ENCODE data around the gene GRM2. TPM values are rescaled to one million over a fixed set of nuclear protein-coding genes. Genes with fewer than 3 reads are reported as not detected.
A peak's percentile ranks its signal among the peaks of the same experiment; 100 is the strongest.

The GRM2 gene
- total RNA-seq, 5 donors from 2014 or later (not counting 1 experiment from before 2014, with no cell fraction given) = 1.5 to 6.9 (median 2.2) TPM

DNA sequence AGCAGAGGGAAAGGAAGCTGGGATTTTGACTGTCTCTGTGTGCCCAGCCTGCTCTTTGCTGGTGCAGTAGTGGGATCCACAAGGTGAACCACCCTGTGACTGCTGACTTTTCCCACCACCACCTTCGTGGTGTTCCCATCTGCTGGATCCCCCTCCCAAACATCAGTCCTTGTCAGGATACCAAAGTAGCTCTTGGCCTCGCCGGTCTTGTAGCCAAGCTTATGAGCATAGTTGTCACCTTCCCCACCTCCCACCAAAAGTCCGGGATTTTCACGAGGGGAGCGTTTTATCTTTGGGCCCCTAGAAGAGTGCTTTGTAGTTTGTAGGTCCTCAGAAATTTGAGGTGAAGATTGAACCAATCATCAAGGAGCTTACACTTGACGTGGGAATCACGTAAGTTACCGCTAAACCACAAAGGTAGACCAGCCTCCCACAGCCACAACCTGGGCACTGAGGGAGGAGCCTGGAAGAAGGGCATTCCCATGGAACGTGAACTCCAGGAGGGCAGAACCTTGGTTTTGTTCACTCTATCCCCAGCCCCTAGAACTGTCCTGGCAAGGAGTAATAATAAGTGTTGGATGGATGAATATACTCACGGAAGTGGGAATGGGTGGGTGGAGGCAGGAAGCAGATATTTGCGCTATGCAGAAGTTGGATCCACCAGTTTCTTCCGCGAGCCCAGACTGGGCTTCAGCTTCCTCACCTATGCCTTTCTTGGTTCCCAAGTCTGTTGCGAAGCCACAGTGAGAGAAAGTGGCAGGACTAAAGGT lies 36.6 kb upstream of the GRM2 start:
- ATAC-seq (replicated peaks in 1 of 4) = peak in 1 of 4 experiments; percentile 25
- Mint-ChIP-seq H3K36me3 (peaks cover 4% of the 10 kb centered on the region), H3K4me1 (peaks cover 58 to 65% (median 64%) of the 10 kb centered on the region in 3 donors), H3K9me3 (no peaks in the 10 kb centered on the region), H3K27me3 (no peaks in the 10 kb centered on the region), H3K27ac (peak overlapping the region; percentile 77 to 84), H3K4me3 (peak overlapping the region; percentile 67 to 92 (median 88))
- Histone ChIP-seq H3K9me3 (no peaks in the 10 kb centered on the region), H3K4me3 (ENCODE audit: control insufficient read depth in 1 of 2, extremely low read depth in 1 of 2, low read length in 1 of 2) (peak overlapping the region; percentile 43 to 75), H3K36me3 (ENCODE audit: control insufficient read depth in 2 of 2, extremely low read depth in 1 of 2, insufficient read depth in 1 of 2, low read length in 1 of 2) (peaks cover 6 to 12% of the 10 kb centered on the region in 2 donors), H3K27ac (ENCODE audit: low read length) (peak overlapping the region; percentile 75), H3K27me3 (replicated peaks in 1 of 2; ENCODE audit: control insufficient read depth in 2 of 2, extremely low read depth in 1 of 2, insufficient read depth in 2 of 2, low read length in 1 of 2) (no peaks in the 10 kb centered on the region), H3K4me1 (ENCODE audit: control insufficient read depth in 1 of 2, extremely low read depth in 1 of 2, insufficient read depth in 2 of 2, low read length in 2 of 2) (peaks cover 20 to 57% of the 10 kb centered on the region in 2 experiments)
- CTCF ChIA-PET = interaction anchor here (0.6 to 3.1 kb wide), 15 partner anchors 8 to 271 kb away, joined by 3 to 33 read pairs (median 4); partner anchors contain the start of genes DCAF1 (in 1 of the 2) and RRP9 (in 1 of the 2)
- peak in 4 of 35 experiments; percentile 11 to 68 (median 30) for DNase-seq
- WGBS (ENCODE audit: insufficient coverage) = 17% methylated on average over 6 of the region's 15 CpGs
- POLR2A ChIA-PET = interaction anchor here (0.6 to 1.5 kb wide), 3 partner anchors 12 to 24 kb away, joined by 5 to 8 read pairs (median 7); no protein-coding TSS in a partner anchor

DNA sequence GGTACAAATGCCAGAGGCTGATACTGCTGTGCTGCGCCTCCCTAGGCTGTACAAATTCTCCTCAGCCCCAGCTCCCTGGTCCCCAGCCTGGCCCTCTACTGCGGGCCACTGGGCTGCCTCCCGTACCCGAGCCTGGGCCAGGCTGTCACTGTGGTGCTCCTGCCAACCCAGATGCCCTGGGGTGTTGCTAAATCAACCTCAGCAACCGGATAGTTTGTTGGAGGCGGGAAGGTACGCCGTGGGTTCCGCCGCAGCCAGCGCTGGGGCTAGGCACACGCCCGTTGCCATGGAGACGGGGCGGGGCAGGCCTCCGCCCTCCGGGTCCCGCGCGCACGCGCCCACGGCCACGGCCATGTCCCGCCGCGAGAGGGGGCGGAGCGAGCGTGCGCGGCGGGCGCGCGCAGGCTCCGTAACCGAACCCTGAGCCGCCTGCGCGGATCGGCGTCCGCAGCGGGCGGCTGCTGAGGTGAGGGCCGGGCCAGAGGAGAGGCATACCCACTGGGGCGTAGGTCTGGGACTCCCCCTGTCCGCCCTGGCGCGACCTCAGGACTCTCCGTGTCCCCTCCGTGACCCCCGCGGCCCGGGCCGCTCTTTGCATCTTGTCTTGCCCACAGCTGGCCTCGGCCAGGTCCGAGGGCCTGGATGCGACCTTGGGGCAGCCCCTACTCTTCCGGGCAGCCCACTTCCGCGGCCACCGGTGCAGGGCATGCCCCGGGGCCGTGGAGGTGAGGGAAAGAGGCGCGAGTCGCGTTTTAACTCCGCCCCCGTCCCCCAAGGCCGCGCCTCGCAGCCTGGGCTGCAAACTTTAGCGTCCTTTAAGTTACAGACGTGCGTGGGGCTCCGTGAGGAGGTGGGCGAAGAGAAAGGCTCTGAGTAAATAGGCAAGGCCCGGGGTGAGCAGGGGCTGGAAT lies 35.8 kb upstream of the GRM2 start, which contains the start of gene TEX264:
Gene TEX264 (plus strand): TSS at position 430 of the 911 bp plus-strand sequence. CDS start 3,053 bp downstream, outside the sequence.
- peak within 1 kb of the TSS; percentile 81 for H3K27ac ChIP-seq (ENCODE audit: low read length)
- Mint-ChIP-seq H3K4me1 (peaks cover 65 to 69% (median 68%) of the 10 kb centered on the region in 3 donors), H3K27me3 (no peaks in the 10 kb centered on the region), H3K36me3 (peaks cover 10% of the 10 kb centered on the region), H3K4me3 (peak within 1 kb of the TSS; percentile 83 to 92 (median 88)), H3K27ac (peak within 1 kb of the TSS; percentile 92 to 93), H3K9me3 (no peaks in the 10 kb centered on the region)
- H3K9me3 ChIP-seq = no peaks in the 10 kb centered on the region
- peaks cover 6 to 15% of the 10 kb centered on the region in 2 donors for H3K36me3 ChIP-seq (ENCODE audit: control insufficient read depth in 2 of 2, extremely low read depth in 1 of 2, insufficient read depth in 1 of 2, low read length in 1 of 2)
- ATAC-seq (replicated peaks in 1 of 4) = peak; percentile 80 to 85 (median 82)
- H3K4me1 ChIP-seq (ENCODE audit: control insufficient read depth in 1 of 2, extremely low read depth in 1 of 2, insufficient read depth in 2 of 2, low read length in 2 of 2) = peaks cover 20 to 66% of the 10 kb centered on the region in 2 experiments
- H3K27me3 ChIP-seq (replicated peaks in 1 of 2; ENCODE audit: control insufficient read depth in 2 of 2, extremely low read depth in 1 of 2, insufficient read depth in 2 of 2, low read length in 1 of 2) = no peaks in the 10 kb centered on the region
- POLR2A ChIA-PET = interaction anchor here (0.6 to 1.7 kb wide), 5 partner anchors 11 to 171 kb away, joined by 5 to 9 read pairs (median 7); partner anchors contain the start of gene DCAF1 (in 1 of the 2)
- under 1% methylated on average over 75 of the region's 81 CpGs for WGBS (ENCODE audit: insufficient coverage)
- CTCF ChIA-PET = interaction anchor here (0.5 to 3.1 kb wide), 12 partner anchors 9 to 1952 kb away, joined by 3 to 33 read pairs (median 7); partner anchors contain the start of gene DCAF1 (in 1 of the 2)
- H3K4me3 ChIP-seq (ENCODE audit: control insufficient read depth in 1 of 2, extremely low read depth in 1 of 2, low read length in 1 of 2) = peak within 1 kb of the TSS; percentile 75 to 89
- peak; percentile 87 to 99 (median 93) for DNase-seq

DNA sequence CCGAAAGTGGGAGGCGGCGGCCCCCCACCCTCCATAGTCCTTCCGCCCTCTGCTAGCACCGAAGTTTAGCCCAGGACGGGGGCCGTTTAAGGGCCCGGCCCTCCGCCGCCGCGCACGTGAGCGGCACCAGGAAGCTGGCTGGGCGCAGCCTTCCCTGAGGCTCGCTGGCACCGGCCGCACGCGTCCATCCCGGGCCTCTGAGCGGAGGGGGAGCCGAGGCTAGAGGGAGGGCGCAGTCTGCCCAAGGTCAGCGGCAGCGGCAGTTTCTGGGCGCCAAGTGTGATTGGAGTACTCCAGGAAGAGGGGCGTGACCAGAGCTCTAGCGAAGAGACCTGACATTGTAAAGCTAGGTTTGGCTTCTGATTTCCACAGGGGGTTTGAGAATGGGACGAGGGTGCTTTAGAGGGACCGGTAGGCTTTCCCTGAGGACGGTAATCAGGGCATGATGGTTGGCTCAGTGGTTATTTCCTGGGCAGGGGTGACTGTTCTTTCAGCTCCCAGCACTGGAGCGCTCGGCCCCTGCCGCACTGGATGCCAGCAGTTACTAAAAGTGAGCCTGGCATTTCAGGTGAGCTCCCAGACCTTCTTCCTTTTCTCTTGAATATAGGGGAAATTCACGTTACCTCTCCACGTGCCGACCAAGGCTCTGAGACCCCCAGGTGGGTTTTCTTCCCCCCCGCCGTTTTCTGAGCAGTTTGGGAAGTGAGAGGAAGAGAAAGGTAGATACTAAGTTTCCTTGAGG lies 35.0 kb upstream of the GRM2 start:
- peaks cover 73 to 77% (median 76%) of the 10 kb centered on the region in 3 donors for H3K4me1 Mint-ChIP-seq
- Histone ChIP-seq H3K36me3 (ENCODE audit: control insufficient read depth in 2 of 2, extremely low read depth in 1 of 2, insufficient read depth in 1 of 2, low read length in 1 of 2) (peaks cover 9 to 17% of the 10 kb centered on the region in 2 donors), H3K4me1 (ENCODE audit: control insufficient read depth in 1 of 2, extremely low read depth in 1 of 2, insufficient read depth in 2 of 2, low read length in 2 of 2) (peaks cover 23 to 73% of the 10 kb centered on the region in 2 experiments), H3K4me3 (ENCODE audit: control insufficient read depth in 1 of 2, extremely low read depth in 1 of 2, low read length in 1 of 2) (peak overlapping the region; percentile 75 to 89), H3K9me3 (no peaks in the 10 kb centered on the region), H3K27me3 (replicated peaks in 1 of 2; ENCODE audit: control insufficient read depth in 2 of 2, extremely low read depth in 1 of 2, insufficient read depth in 2 of 2, low read length in 1 of 2) (no peaks in the 10 kb centered on the region), H3K27ac (ENCODE audit: low read length) (peak overlapping the region; percentile 81)
- H3K36me3 Mint-ChIP-seq = peaks cover 13% of the 10 kb centered on the region
- H3K27ac Mint-ChIP-seq = peak overlapping the region; percentile 92 to 93
- POLR2A ChIA-PET = interaction anchor here in 1 of 2 donors (0.5 to 1.7 kb wide), 4 partner anchors 10 to 381 kb away, joined by 3 to 9 read pairs (median 6); partner anchors contain the start of genes DCAF1 and RRP9
- DNase-seq (peak in 25 of 35 experiments; percentile 15 to 55 (median 32)), ATAC-seq (replicated peaks in 1 of 4) (peak; percentile 32 to 46 (median 40))
- no peaks in the 10 kb centered on the region for H3K27me3 Mint-ChIP-seq
- WGBS (ENCODE audit: insufficient coverage) = 2% methylated on average over 33 of the region's 40 CpGs
- H3K4me3 Mint-ChIP-seq = peak overlapping the region; percentile 83 to 92 (median 88)
- no peaks in the 10 kb centered on the region for H3K9me3 Mint-ChIP-seq
- CTCF ChIA-PET = interaction anchor here (0.5 to 2.3 kb wide), 9 partner anchors 10 to 1953 kb away, joined by 3 to 30 read pairs (median 4); partner anchors contain the start of gene DCAF1 (in 1 of the 2)

DNA sequence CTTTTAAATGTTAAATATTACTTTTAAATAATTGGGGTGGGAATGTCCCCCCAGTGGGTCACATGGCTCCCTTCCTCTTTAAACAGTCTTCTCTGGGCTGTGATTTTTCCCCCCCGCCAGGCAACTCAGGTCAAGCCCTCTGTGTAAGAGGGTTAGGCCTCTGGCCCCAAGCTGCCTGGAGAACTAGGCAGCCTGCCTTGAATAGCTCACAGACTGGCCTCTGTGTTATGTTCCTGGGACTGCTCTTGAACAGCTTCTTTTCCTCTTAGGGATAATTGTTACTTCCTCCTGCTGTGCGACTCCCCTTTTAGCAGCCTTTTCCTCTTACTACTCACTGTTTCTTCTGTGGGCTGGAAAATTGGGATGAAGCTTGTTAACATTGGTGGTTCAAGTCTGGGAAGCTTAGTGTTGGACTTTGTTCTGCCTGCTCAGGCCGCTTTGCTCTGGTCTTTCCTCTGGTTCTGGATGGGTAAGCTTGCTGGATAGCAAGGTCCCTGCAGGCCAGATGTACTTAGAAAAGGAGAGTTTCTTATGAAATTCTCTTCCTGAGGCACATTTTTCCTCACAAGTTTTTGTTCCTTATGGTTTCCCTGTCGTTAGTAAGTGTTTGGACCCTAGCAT lies 33.6 kb upstream of the GRM2 start:
- peaks cover 29 to 87% of the 10 kb centered on the region in 2 experiments for H3K4me1 ChIP-seq (ENCODE audit: control insufficient read depth in 1 of 2, extremely low read depth in 1 of 2, insufficient read depth in 2 of 2, low read length in 2 of 2)
- H3K27ac ChIP-seq (ENCODE audit: low read length) = no peak overlapping the region
- ChIA-PET CTCF (interaction anchor here (0.5 to 2.3 kb wide), 6 partner anchors 8 to 781 kb away, joined by 3 to 30 read pairs (median 7); partner anchors contain the start of genes DCAF1 (in 1 of the 2) and TNNC1 (in 1 of the 2)), POLR2A (interaction anchor here in 1 of 2 donors (1.7 kb wide), 1 partner anchor 8 kb away, joined by 9 read pairs; no protein-coding TSS in a partner anchor)
- 92% methylated on average over 2 of the region's 4 CpGs for WGBS (ENCODE audit: insufficient coverage)
- H3K27ac Mint-ChIP-seq = peak overlapping the region; percentile 84 to 87
- peaks cover 17% of the 10 kb centered on the region for H3K36me3 Mint-ChIP-seq
- H3K9me3 Mint-ChIP-seq = no peaks in the 10 kb centered on the region
- no peaks in the 10 kb centered on the region for H3K27me3 Mint-ChIP-seq
- peaks cover 83 to 90% (median 90%) of the 10 kb centered on the region in 3 donors for H3K4me1 Mint-ChIP-seq
- ATAC-seq (replicated peaks in 1 of 4) (no peak), DNase-seq (peak in 1 of 35 experiments; percentile 16)
- H3K4me3 ChIP-seq (ENCODE audit: control insufficient read depth in 1 of 2, extremely low read depth in 1 of 2, low read length in 1 of 2) = no peak overlapping the region
- H3K4me3 Mint-ChIP-seq = peak overlapping the region; percentile 14 to 92 (median 73)
- no peaks in the 10 kb centered on the region for H3K9me3 ChIP-seq
- no peaks in the 10 kb centered on the region for H3K27me3 ChIP-seq (replicated peaks in 1 of 2; ENCODE audit: control insufficient read depth in 2 of 2, extremely low read depth in 1 of 2, insufficient read depth in 2 of 2, low read length in 1 of 2)
- peaks cover 10 to 24% of the 10 kb centered on the region in 2 donors for H3K36me3 ChIP-seq (ENCODE audit: control insufficient read depth in 2 of 2, extremely low read depth in 1 of 2, insufficient read depth in 1 of 2, low read length in 1 of 2)

Data from T-cell (primary cell).